VCaP (cell line): ENCODE data around the gene HHEX.

Source experiments
- H3K27ac ChIP-seq: fragments of 450-650 bp; 2 replicates; pipeline ENCODE4 v1.5.1; 2017
- TF ChIP-seq, protein P1 (sequence below): fragments of 450-650 bp; conservative IDR thresholded peaks from 2 replicates; pipeline ENCODE4 v1.5.1; 2017; ENCODE audit warnings: mild to moderate bottlenecking, moderate library complexity

Gene HHEX

DNA sequence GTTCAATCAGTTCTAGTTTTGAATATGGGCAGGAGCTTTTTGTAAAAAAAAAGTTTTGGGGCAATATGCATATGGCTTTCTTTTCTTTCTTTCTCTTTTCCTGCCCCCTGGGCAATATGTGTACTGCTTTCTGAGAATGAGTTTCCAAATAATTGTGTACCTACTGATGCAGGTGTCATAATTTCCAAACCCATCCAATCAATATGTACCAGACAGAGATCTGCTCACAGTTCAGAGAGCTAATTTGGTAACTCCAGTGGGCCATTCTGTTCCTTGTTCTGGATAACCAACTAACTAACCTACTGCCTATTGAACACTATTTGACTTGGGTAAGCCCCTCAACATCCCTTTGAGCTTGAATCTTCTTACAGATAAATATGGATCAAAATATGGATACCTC is 32.6 kb downstream of the HHEX start:
- no peak overlapping the region for H3K27ac ChIP-seq
- TF ChIP-seq, protein P1, sequence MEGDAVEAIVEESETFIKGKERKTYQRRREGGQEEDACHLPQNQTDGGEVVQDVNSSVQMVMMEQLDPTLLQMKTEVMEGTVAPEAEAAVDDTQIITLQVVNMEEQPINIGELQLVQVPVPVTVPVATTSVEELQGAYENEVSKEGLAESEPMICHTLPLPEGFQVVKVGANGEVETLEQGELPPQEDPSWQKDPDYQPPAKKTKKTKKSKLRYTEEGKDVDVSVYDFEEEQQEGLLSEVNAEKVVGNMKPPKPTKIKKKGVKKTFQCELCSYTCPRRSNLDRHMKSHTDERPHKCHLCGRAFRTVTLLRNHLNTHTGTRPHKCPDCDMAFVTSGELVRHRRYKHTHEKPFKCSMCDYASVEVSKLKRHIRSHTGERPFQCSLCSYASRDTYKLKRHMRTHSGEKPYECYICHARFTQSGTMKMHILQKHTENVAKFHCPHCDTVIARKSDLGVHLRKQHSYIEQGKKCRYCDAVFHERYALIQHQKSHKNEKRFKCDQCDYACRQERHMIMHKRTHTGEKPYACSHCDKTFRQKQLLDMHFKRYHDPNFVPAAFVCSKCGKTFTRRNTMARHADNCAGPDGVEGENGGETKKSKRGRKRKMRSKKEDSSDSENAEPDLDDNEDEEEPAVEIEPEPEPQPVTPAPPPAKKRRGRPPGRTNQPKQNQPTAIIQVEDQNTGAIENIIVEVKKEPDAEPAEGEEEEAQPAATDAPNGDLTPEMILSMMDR: no peak

DNA sequence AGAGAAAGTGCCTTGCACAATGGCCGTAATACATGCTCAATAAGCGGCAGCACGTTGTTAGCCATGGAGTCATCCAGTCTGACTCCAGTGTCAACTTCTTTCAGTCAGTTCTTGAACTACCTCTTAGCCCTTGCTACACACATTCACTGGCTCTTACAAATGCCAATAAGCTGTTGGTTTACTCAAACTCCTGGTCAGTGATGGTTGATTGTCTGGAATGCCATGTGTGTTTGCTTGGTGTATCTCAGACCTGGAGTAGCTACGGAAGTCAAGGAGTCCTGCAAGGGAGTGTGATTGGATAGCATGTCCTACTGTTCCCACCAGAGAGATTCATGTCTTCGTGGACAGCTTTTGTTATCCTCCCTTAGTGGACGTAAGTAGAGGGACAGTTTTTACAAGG is 37.4 kb downstream of the HHEX start:
- H3K27ac ChIP-seq: peak overlapping the region; percentile 54
- TF ChIP-seq, protein P1: no peak

DNA sequence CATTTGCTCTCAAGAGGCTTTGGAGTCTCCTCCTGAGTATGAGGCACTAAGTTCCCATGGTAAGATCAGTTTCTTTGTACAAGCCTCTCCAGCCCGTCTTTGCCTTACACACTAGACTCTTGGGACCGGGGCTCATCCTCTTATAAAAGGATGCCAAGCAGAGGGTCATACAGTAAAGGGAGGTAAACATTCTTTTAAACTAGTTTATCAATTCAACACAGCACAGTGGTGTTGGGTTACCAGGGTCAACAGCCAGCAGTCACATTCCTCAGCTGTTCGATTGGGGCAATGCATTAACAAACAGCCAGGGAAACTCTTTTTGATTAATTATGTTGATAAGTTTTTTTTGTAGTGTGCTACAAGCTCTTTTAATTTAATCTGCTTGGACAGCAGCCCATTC is 37.8 kb downstream of the HHEX start:
- TF ChIP-seq, protein P1: no peak
- peak overlapping the region; percentile 54 for H3K27ac ChIP-seq

DNA sequence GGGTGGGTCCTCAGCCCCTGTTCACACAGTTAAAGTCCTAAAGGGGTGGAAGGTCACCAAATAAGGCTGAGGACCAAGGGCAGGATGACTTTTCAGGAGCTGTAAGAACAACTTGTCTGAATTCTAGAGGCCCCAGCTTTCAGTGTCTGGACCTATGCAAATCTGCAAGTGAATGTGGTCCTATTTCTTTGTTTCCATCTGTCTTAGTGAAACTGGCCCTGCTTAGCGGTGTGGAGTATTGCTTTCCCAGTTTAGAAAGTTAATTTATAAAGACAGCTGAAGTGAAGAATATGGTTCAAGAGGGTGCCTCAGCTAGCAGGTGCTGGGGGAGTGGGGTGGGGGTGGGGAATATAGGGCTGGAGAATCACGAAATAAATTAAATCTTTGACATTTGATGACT is 40.1 kb downstream of the HHEX start:
- no peak overlapping the region for H3K27ac ChIP-seq

DNA sequence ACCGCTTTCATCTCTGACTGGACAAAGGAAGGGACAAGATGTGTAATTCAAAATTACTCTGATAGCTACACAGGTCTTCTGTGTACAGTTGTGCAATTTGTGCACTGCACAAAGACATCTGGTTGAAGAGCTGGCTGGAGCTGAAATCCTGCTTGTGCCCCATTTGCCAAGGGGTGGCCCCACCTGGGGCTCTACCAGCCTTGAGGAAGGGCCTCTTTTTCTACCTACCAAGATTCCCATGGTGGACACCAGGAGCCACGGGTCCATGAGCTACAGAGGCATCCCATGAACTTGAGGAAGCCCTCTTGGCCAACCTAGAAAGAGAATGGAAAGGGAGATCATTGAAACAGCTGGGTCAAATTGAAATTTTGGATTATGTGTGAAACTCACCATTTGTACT is 43.2 kb downstream of the HHEX start:
- TF ChIP-seq, protein P1: no peak
- peak overlapping the region; percentile 26 for H3K27ac ChIP-seq

More for the DNA sequence above, 40.1 kb downstream of the HHEX start:
- TF ChIP-seq, protein P1: no peak

DNA sequence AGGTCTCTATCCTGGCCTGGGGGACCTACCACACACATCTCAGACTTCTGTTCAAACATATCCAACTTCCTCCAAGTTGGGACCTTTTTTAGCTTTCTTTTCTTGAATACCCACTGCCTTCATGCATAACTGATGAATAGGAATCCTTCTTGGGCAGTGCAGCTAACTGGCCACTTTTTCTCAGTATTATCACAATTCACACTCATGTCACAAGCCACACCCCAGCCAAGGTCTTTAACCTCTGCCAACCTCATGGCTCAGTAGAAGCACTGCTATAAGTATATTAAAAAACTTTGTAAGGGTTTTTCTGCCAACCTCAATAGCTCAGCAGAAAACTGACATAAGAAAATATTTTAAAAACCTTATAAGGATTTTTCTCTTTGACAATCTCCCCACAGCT is 44.5 kb downstream of the HHEX start:
- no peak overlapping the region; the same call in 1 of the 2 replicates for H3K27ac ChIP-seq
- TF ChIP-seq, protein P1: no peak

DNA sequence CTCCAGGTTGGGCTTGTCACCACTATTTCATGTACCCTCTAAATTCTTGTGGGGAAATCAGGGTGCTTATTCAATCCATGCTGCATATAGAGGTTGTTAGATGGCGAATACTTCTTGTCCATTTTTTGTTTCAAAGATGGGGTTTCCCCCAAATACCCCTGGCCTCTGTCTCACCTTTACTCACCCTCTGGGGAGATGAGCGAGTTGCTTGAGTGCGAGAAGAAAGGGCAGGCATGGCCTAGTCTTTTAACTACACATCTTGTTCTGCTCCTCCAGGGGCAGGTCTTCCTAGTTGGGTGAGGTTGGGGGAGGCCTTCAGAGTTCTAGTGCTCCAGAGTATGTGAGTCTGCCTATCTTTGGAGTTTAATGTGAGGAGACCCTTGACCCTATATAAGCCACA is 46.2 kb downstream of the HHEX start:
- TF ChIP-seq, protein P1: no peak
- H3K27ac ChIP-seq: no peak overlapping the region

DNA sequence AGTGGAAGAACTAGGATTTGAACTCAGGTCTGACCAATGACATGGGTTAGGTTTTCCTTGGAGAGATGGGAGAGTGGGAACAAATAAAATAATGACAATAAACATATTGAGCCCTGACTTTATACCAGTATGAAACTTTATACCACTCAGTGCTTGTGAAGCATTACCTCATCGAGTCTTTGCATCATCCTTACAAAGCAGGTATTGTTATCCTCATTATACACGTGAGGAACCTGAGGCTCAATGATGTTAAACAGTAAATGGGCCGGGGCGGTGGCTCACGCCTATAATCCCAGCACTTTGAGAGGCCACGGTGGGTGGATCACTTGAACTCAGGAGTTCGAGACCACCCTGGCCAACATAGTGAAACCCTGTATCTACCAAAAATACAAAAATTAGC is 47.7 kb downstream of the HHEX start:
- no peak overlapping the region for H3K27ac ChIP-seq
- TF ChIP-seq, protein P1: no peak
